Prostate gland (tissue), 2 donors: Measurements from ENCODE around the gene GABRE. TPM values are rescaled to one million over a fixed set of nuclear protein-coding genes. Genes with fewer than 3 reads are reported as not detected.

Experiments used
- DNase-seq: peaks from one replicate; pipeline ENCODE4 v3.0.0-alpha.2; 2019; ENCODE audit warnings: low spot score
- H3K27ac ChIP-seq, 2 donors: fragments of 200-600 bp; sonication (generic); 2 replicates each; pipeline ENCODE4 v1.5.1; 2017 to 2019
- H3K27me3 ChIP-seq: fragments of 200-600 bp; sonication (generic); replicated peaks from 2 replicates; pipeline ENCODE4 v1.5.1; 2019; ENCODE audit not compliant: insufficient read depth
- H3K36me3 ChIP-seq, 2 donors: fragments of 200-600 bp; sonication (generic); 1 replicate in 1 of 2; 2 replicates in 1 of 2; pipeline versions ENCODE4 v1.5.1 to v1.8.1; 2017 to 2019
- H3K4me1 ChIP-seq: fragments of 200-600 bp; sonication (generic); replicated peaks from 2 replicates; pipeline ENCODE4 v1.5.1; 2019
- H3K4me3 ChIP-seq, 2 donors: fragments of 200-600 bp; sonication (generic); 2 replicates each; pipeline ENCODE4 v1.5.1; 2017 to 2019
- H3K9me3 ChIP-seq: fragments of 200-600 bp; sonication (generic); 2 replicates; pipeline ENCODE4 v1.5.1; 2017
- POLR2A ChIP-seq: fragments of 450-650 bp; IDR thresholded peaks from one replicate; pipeline ENCODE4 v1.6.1; 2016; ENCODE audit warnings: antibody characterized with exemption, mild to moderate bottlenecking
- POLR2AphosphoS5 ChIP-seq: sonication (generic); formaldehyde crosslinking; IDR thresholded peaks from one replicate; pipeline ENCODE4 v1.6.1; 2017; ENCODE audit warnings: antibody characterized with exemption
- WGBS: methylation state at CpG from one replicate; pipeline ENCODE4 v1.1.5; 2018; 5-methylcytosine and 5-hydroxymethylcytosine counted together
- intact Hi-C: fragments of 100-400 bp; cut with DNase I; formaldehyde crosslinking; loops from one replicate; pipeline ENCODE4 v1.14.2; 2022
- total RNA-seq, 2 donors: library from RNA; depleted of rRNA; stranded (reverse); fragments of >200 nt; gene quantifications; one replicate each; pipeline ENCODE4 v1.1.0, GENCODE V29; 2016
- TF ChIP-seq, protein P1 (sequence below), 4 experiments: fragments of 200-600 bp in 2 of 4; fragments of 450-650 bp in 2 of 4; sonication (generic) in 2 of 4; IDR thresholded peaks; 1 replicate in 3 of 4; 2 replicates in 1 of 4; pipeline ENCODE4 v1.5.1; 2016 to 2019; ENCODE audit warnings: antibody characterized with exemption in 4 of 4, mild to moderate bottlenecking in 2 of 4, moderate library complexity in 2 of 4

The GABRE gene, protein sequence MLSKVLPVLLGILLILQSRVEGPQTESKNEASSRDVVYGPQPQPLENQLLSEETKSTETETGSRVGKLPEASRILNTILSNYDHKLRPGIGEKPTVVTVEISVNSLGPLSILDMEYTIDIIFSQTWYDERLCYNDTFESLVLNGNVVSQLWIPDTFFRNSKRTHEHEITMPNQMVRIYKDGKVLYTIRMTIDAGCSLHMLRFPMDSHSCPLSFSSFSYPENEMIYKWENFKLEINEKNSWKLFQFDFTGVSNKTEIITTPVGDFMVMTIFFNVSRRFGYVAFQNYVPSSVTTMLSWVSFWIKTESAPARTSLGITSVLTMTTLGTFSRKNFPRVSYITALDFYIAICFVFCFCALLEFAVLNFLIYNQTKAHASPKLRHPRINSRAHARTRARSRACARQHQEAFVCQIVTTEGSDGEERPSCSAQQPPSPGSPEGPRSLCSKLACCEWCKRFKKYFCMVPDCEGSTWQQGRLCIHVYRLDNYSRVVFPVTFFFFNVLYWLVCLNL
- 10 to 100 TPM; 11.2 to 46.1 TPM for total RNA-seq

GRCh38 chrX:151974336-151975227 lies at the start of gene GABRE:
TSS of gene GABRE (minus strand) at chrX:151974676. CDS start at chrX:151974625, 51 bp downstream.
- DNase-seq: peak; percentile 39
- TF ChIP-seq POLR2AphosphoS5 (peak; percentile 31), POLR2A (peak; percentile 80)
- TF ChIP-seq, protein P1, sequence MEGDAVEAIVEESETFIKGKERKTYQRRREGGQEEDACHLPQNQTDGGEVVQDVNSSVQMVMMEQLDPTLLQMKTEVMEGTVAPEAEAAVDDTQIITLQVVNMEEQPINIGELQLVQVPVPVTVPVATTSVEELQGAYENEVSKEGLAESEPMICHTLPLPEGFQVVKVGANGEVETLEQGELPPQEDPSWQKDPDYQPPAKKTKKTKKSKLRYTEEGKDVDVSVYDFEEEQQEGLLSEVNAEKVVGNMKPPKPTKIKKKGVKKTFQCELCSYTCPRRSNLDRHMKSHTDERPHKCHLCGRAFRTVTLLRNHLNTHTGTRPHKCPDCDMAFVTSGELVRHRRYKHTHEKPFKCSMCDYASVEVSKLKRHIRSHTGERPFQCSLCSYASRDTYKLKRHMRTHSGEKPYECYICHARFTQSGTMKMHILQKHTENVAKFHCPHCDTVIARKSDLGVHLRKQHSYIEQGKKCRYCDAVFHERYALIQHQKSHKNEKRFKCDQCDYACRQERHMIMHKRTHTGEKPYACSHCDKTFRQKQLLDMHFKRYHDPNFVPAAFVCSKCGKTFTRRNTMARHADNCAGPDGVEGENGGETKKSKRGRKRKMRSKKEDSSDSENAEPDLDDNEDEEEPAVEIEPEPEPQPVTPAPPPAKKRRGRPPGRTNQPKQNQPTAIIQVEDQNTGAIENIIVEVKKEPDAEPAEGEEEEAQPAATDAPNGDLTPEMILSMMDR (IDR thresholded peaks at IDR 0.05): no peak
- peak within 1 kb of the TSS; percentile 33 to 36 for H3K4me3 ChIP-seq
- intact Hi-C loops: no loop called here
- no peaks in the 10 kb centered on the region for H3K36me3 ChIP-seq
- no peaks in the 10 kb centered on the region for H3K4me1 ChIP-seq
- 5% methylated on average over 15 of the region's 90 CpGs for WGBS
- H3K27me3 ChIP-seq: no peaks in the 10 kb centered on the region
- H3K27ac ChIP-seq: peak within 1 kb of the TSS; percentile 58 to 67
- no peaks in the 10 kb centered on the region for H3K9me3 ChIP-seq

- Histone ChIP-seq H3K36me3 (no peaks in the 10 kb centered on the region), H3K27me3 (no peaks in the 10 kb centered on the region), H3K4me1 (no peaks in the 10 kb centered on the region), H3K4me3 (no peak overlapping the region), H3K9me3 (no peaks in the 10 kb centered on the region), H3K27ac (no peak overlapping the region)
- WGBS: 91% methylated on average over 3 of the region's 3 CpGs
- no peak for DNase-seq
- intact Hi-C loops: no loop called here
- TF ChIP-seq POLR2A: no peak
- TF ChIP-seq, protein P1 (IDR thresholded peaks at IDR 0.05): no peak
- no peak for TF ChIP-seq POLR2AphosphoS5
These were observed 46.4 kb upstream of the GABRE start for GRCh38 chrX:152020888-152021287.

- Histone ChIP-seq H3K27ac (no peak overlapping the region), H3K36me3 (no peaks in the 10 kb centered on the region), H3K4me1 (no peaks in the 10 kb centered on the region), H3K4me3 (no peak overlapping the region), H3K27me3 (no peaks in the 10 kb centered on the region), H3K9me3 (no peaks in the 10 kb centered on the region)
- TF ChIP-seq POLR2A (no peak), POLR2AphosphoS5 (no peak)
- TF ChIP-seq, protein P1 (IDR thresholded peaks at IDR 0.05): no peak
- 96% methylated on average over 5 of the region's 5 CpGs for WGBS
- intact Hi-C loops: no loop called here
- DNase-seq: no peak
These were observed 25.3 kb upstream of the GABRE start for GRCh38 chrX:151999813-152000212.

DNA sequence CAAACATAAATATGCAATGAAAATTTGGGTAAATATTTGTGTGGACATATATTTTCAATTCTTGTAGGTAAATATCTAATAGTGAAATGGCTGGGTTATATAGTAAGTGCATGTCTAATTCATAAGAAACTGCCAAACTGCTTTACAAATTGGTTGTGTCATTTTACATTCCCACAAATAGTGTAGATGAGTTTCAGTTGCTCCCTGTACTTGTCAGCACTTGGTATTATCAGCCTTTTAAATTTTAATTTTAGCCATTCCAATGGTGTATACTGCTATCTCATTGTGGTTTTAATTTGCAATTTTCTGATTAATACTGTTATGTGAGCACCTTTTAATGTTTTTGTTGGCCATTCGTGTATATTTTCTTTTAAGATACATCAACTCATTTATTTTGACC lies 23.1 kb upstream of the GABRE start:
- intact Hi-C loops: no loop called here
- no peaks in the 10 kb centered on the region for H3K4me1 ChIP-seq

More for the DNA sequence above, 23.1 kb upstream of the GABRE start:
- TF ChIP-seq POLR2A (no peak), POLR2AphosphoS5 (no peak)
- TF ChIP-seq, protein P1 (IDR thresholded peaks at IDR 0.05): no peak
- Histone ChIP-seq H3K9me3 (no peaks in the 10 kb centered on the region), H3K4me3 (no peak overlapping the region), H3K36me3 (no peaks in the 10 kb centered on the region), H3K27me3 (no peaks in the 10 kb centered on the region), H3K27ac (no peak overlapping the region)
- no peak for DNase-seq
- WGBS: 100% methylated on average over 1 of the region's 1 CpG
